Kidney (tissue), 22 donors: ENCODE measurements around the gene C11orf65. TPM values are rescaled to one million over a fixed set of nuclear protein-coding genes. Genes with fewer than 3 reads are reported as not detected.

Experiments used
- DNase-seq, 5 donors: peaks; one replicate each; pipeline ENCODE4 v3.0.0-alpha.2; 2013 to 2020
- FAIRE-seq: peaks from 2 replicates; lab custom pipeline; 2012; peaks lifted over from hg19 to GRCh38; lab: Jason Lieb, UNC
- H3K27ac ChIP-seq, 2 donors: one replicate each; pipeline ENCODE4 v1.7.0; 2013; ENCODE audit warnings: low read depth in 2 of 2, low read length in 2 of 2, inconsistent platforms in 1 of 2
- H3K27me3 ChIP-seq: one replicate; pipeline ENCODE4 v1.7.1; 2013; ENCODE audit warnings: low read length, inconsistent platforms; ENCODE audit not compliant: control insufficient read depth, insufficient read depth
- H3K36me3 ChIP-seq, 3 donors: one replicate each; pipeline versions ENCODE4 v1.7.0 to v1.7.1; 2013; ENCODE audit warnings: low read length in 3 of 3, control low read depth in 1 of 3, inconsistent platforms in 1 of 3; ENCODE audit not compliant: insufficient read depth in 3 of 3, control insufficient read depth in 2 of 3
- H3K4me1 ChIP-seq, 3 donors: one replicate each; pipeline versions ENCODE4 v1.7.0 to v1.7.1; 2013; ENCODE audit warnings: low read length in 3 of 3, inconsistent platforms in 1 of 3, low read depth in 1 of 3; ENCODE audit not compliant: control insufficient read depth in 2 of 3, insufficient read depth in 2 of 3
- H3K4me3 ChIP-seq, 3 donors: one replicate each; pipeline versions ENCODE4 v1.7.0 to v1.8.1; 2013; ENCODE audit warnings: low read length in 3 of 3, control low read depth in 1 of 3, inconsistent platforms in 1 of 3
- H3K9ac ChIP-seq, 3 donors: one replicate each; pipeline versions ENCODE4 v1.7.0 to v1.7.1; 2013; ENCODE audit warnings: low read length in 3 of 3, control low read depth in 1 of 3, inconsistent platforms in 1 of 3
- H3K9me3 ChIP-seq, 3 donors: one replicate each; pipeline versions ENCODE4 v1.7.0 to v1.7.1; 2013; ENCODE audit warnings: low read length in 3 of 3, control low read depth in 1 of 3, inconsistent platforms in 1 of 3; ENCODE audit not compliant: control insufficient read depth in 2 of 3, insufficient read depth in 1 of 3
- intact Hi-C: fragments of 100-400 bp; cut with DNase I; formaldehyde crosslinking; loops from one replicate; pipeline ENCODE4 v1.11.1; 2022
- long read RNA-seq, 10 donors: library from polyadenylated mRNA in 1 of 10; unstranded in 1 of 10; transcript quantifications; one replicate each; pipeline ENCODE4 v2.0.0 and lab custom pipeline, GENCODE V29; 2021 to 2026
- polyA plus RNA-seq: library from polyadenylated mRNA; stranded (reverse); fragments of 350-450 nt; fragmentation: Illumina TruSeq; extraction: RNeasy Lipid Tissue Mini Kit (QIAGEN cat#74804); gene quantifications from one replicate; pipeline ENCODE4 v1.2.3, GENCODE V29; 2014; ENCODE audit warnings: low read depth, low replicate concordance; ENCODE audit not compliant: insufficient read depth
- total RNA-seq: library from RNA; stranded (reverse); fragmentation: NEBNext Ultra II Directional; extraction: Animal tissue kit (Norgen Biotek cat#: 25700); gene quantifications from one replicate; pipeline ENCODE4 v1.2.1, GENCODE V29; 2021
- TF ChIP-seq, protein P1 (sequence below): IDR thresholded peaks from 3 replicates; pipeline ENCODE4 v1.5.1; 2012; ENCODE audit warnings: mild to moderate bottlenecking, moderate library complexity, borderline replicate concordance; ENCODE audit not compliant: insufficient read depth; ENCODE audit errors: extremely low read depth
- donor health status: control.
- donor health status: control.
- donor health status: control.
- donor health status: control.
- donor health status: control.
- donor health status: DM: yes; HTN: yes; CAD: no.
- donor health status: Normal renal cell carcinoma (clear cell type).

C11orf65 gene, protein sequence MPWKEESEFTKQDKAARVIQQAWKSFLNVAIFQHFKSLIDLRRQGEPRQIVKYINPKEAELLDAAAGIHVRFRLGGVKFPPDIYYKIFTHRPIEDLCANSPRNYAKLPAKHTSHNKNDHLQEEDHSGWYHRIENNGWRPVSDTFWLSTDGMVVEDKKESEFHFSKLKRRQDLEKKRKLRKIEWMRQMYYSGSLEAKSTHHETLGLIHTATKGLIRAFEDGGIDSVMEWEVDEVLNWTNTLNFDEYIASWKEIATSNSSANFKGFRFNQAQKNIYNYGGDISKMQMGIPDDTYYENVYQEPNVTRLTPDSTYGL
- total RNA-seq = 1.1 TPM
- polyA plus RNA-seq = 1.2 TPM
- long read RNA-seq, donor 1 = 0 reads
- long read RNA-seq, donor 2 = 0 reads
- long read RNA-seq, donor 3, partial matches to known transcripts = 61 of 61 reads
- long read RNA-seq, donor 3, other reads (novel, unspliced or antisense) = 0 of 61 reads
- long read RNA-seq, donor 4, partial matches to known transcripts = 15 of 15 reads
- long read RNA-seq, donor 4, other reads (novel, unspliced or antisense) = 0 of 15 reads
- long read RNA-seq, donor 5 = 0 reads
- long read RNA-seq, donor 6 = 0 reads
- long read RNA-seq, donor 7, partial matches to known transcripts = 0 of 3 reads
- long read RNA-seq, donor 7, other reads (novel, unspliced or antisense) = 3 of 3 reads
- long read RNA-seq, donor 8 = 0 reads
- long read RNA-seq, donor 9 = 0 reads
- long read RNA-seq, donor 10 = 0 reads

DNA sequence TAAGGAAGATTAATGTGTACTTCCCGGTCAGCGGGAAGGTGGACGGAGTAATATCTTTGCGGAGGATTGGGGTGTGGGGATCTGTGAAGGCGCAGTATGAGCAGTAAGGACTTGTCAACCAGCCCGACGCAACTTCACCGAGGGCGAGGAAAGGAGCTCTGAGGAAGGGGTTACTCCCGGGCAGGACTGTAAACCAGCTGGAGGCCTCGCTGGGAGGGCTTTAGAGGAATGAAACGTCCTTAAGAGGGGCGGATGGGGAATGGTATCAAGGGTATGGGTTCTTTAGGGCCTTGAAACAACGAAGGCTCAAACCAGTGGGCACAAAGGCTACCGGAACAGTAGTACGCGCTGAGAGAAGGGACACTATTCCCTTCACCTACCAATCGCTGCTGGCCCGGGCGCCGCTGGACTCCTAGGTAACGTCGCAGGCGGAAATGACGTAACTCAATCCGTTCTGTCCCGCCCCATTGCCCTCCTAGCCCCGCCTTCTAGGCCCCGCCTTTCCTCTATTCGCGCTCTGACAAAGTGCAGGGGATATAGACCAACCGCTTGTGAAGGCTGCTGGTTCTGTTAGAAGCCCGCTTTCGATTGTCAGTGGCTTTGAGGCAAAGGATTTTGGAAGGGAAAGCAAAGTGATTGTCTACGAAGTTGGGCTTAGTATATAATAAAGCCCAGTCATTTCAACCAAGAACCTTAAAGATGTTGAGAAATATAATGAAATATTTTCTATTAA is at the start of gene C11orf65:
C11orf65 (minus strand) TSS at position 439 of the 733 bp plus-strand sequence. CDS start 5,970 bp downstream, outside the sequence.
- no peaks in the 10 kb centered on the region for H3K36me3 ChIP-seq
- DNase-seq = peak; percentile 98 to 99 (median 99)
- no peaks in the 10 kb centered on the region for H3K9me3 ChIP-seq
- H3K27me3 ChIP-seq = no peaks in the 10 kb centered on the region
- peak within 1 kb of the TSS; percentile 90 to 93 (median 91) for H3K4me3 ChIP-seq
- no peaks in the 10 kb centered on the region for H3K4me1 ChIP-seq
- peak within 1 kb of the TSS; percentile 91 to 100 (median 92) for H3K9ac ChIP-seq
- FAIRE-seq = peak; percentile 98
- TF ChIP-seq, protein P1, sequence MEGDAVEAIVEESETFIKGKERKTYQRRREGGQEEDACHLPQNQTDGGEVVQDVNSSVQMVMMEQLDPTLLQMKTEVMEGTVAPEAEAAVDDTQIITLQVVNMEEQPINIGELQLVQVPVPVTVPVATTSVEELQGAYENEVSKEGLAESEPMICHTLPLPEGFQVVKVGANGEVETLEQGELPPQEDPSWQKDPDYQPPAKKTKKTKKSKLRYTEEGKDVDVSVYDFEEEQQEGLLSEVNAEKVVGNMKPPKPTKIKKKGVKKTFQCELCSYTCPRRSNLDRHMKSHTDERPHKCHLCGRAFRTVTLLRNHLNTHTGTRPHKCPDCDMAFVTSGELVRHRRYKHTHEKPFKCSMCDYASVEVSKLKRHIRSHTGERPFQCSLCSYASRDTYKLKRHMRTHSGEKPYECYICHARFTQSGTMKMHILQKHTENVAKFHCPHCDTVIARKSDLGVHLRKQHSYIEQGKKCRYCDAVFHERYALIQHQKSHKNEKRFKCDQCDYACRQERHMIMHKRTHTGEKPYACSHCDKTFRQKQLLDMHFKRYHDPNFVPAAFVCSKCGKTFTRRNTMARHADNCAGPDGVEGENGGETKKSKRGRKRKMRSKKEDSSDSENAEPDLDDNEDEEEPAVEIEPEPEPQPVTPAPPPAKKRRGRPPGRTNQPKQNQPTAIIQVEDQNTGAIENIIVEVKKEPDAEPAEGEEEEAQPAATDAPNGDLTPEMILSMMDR = peak; percentile 9
- intact Hi-C loops = no loop called here
- H3K27ac ChIP-seq = peak within 1 kb of the TSS; percentile 99 to 100

DNA sequence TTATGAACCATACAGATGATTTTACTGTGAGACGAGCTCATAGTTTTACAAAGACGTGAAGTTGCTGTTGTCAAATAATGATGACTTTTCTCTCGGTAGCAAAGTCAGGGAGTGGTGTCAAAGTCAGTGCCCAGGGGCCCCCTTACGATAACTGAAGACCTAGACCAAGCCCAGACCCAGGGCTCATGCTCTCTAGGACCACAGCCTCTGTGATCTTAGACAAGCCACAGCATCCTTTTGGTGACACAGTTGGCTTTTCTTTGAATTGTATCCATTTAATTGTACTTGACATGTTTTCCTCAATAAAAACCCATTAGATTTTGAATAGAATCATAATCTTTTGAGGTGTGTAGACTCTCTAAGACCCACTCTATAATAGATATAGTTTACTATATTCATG is 48.8 kb upstream of the C11orf65 start:
- Histone ChIP-seq H3K27me3 (no peaks in the 10 kb centered on the region), H3K4me3 (no peak overlapping the region), H3K27ac (no peak overlapping the region), H3K9ac (no peak overlapping the region), H3K4me1 (peaks cover 0 to 2% (median 0%) of the 10 kb centered on the region in 3 donors), H3K36me3 (peaks cover 0 to 14% (median 9%) of the 10 kb centered on the region in 3 donors), H3K9me3 (no peaks in the 10 kb centered on the region)
- FAIRE-seq = no peak
- no peak for DNase-seq
- intact Hi-C loops = no loop called here
- TF ChIP-seq, protein P1 = no peak

DNA sequence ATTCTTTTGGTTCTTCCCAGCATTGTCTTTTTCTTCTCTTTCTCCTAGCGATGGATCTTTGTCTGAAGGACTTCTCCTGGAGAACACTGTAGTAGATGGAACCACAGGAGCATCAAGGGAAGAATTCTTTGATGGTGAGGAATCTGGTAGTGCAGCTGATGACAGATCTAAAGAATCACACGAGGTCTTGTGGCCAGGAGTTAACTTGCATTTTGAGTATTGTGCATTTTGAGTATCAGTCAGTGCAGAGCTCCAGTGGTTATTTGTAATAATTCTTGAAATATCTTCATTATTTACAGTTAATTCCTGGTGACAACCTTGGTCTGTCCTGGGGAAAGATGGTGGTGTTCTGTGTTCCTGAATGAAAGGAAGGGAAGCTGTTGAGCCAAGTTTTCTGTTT is 45.4 kb upstream of the C11orf65 start:
- Histone ChIP-seq H3K4me1 (peaks cover 0 to 2% (median 0%) of the 10 kb centered on the region in 3 donors), H3K27me3 (no peaks in the 10 kb centered on the region), H3K36me3 (peaks cover 0 to 14% (median 12%) of the 10 kb centered on the region in 3 donors), H3K9me3 (no peaks in the 10 kb centered on the region), H3K27ac (no peak overlapping the region), H3K4me3 (no peak overlapping the region), H3K9ac (no peak overlapping the region)
- no peak for FAIRE-seq
- intact Hi-C loops = no loop called here
- TF ChIP-seq, protein P1 = no peak
- DNase-seq = no peak
